HepG2 (cell line): ENCODE data around the gene PRPSAP2. TPM values are rescaled to one million over a fixed set of nuclear protein-coding genes. Genes with fewer than 3 reads are reported as not detected.

ENCODE experiments used
- ATAC-seq: fragments of 200-7000 bp; cut with Tn5 transposase; 3 replicates; pipeline ENCODE4 v1.9.1; 2020; ENCODE audit warnings: mild to moderate bottlenecking, moderate library complexity
- BruUV-seq: library from RNA; stranded (reverse); fragments of 400-500 nt; replicated peaks from 2 replicates; lab custom pipeline; 2021; lab: Mats Ljungman, UMichigan
- CTCF ChIA-PET: fragments of 300-600 bp; formaldehyde crosslinking; extraction: SDS; loops from one replicate; lab custom pipeline; 2021; ENCODE audit warnings: low total read pairs, inconsistent platforms, low intra/inter-chr PET ratio; lab: Yijun Ruan, JAX
- POLR2A ChIA-PET: fragments of 350-600 bp; sonication (Branson Sonifier 250); formaldehyde crosslinking; loops from one replicate; lab custom pipeline; 2020; ENCODE audit warnings: antibody characterized with exemption, inconsistent platforms; lab: Yijun Ruan, JAX
- DNase-seq: peaks from one replicate; pipeline ENCODE4 v3.0.0-alpha.2; 2015; ENCODE audit warnings: low spot score
- FAIRE-seq: peaks from 3 replicates; lab custom pipeline; 2011; peaks lifted over from hg19 to GRCh38; lab: Jason Lieb, UNC
- H2AFZ ChIP-seq: one replicate; pipeline ENCODE4 v1.6.1; 2011; ENCODE audit warnings: low read length, inconsistent platforms
- H3K27ac ChIP-seq: fragments of 300-600 bp; 3 replicates; pipeline ENCODE4 v1.8.0; 2011; ENCODE audit warnings: mixed run types, mild to moderate bottlenecking, mixed read lengths, low read length, inconsistent platforms; ENCODE audit not compliant: insufficient read depth; ENCODE audit errors: extremely low read length
- H3K27me3 ChIP-seq, 2 experiments: fragments of 200-600 bp in 1 of 2; 2 replicates in 1 of 2; 3 replicates in 1 of 2; pipeline versions ENCODE4 v1.6.0 to v1.8.0; 2011; ENCODE audit warnings: low read length in 2 of 2, mild to moderate bottlenecking in 2 of 2, moderate library complexity in 2 of 2, inconsistent platforms in 1 of 2; ENCODE audit not compliant: insufficient read depth in 2 of 2, control insufficient read depth in 1 of 2
- H3K36me3 ChIP-seq, 2 experiments: fragments of 200-600 bp in 1 of 2; replicated peaks in 1 of 2; 2 replicates in 1 of 2; 3 replicates in 1 of 2; pipeline versions ENCODE4 v1.5.1 to v1.8.0; 2011; ENCODE audit warnings: low read length in 2 of 2, inconsistent platforms in 1 of 2; ENCODE audit not compliant: insufficient read depth in 2 of 2, control insufficient read depth in 1 of 2
- H3K4me1 ChIP-seq: 2 replicates; pipeline ENCODE4 v1.5.1; 2012; ENCODE audit warnings: low read length, inconsistent platforms; ENCODE audit not compliant: insufficient read depth
- H3K4me2 ChIP-seq: 2 replicates; pipeline ENCODE4 v1.6.0; 2011; ENCODE audit warnings: low read depth, low read length, inconsistent platforms
- H3K4me3 ChIP-seq, 3 experiments: fragments of 200-600 bp in 1 of 3; sonication (generic), shearing (Covaris generic) in 1 of 3; replicated peaks in 1 of 3; 2 replicates each; pipeline ENCODE4 v1.5.1; 2011 to 2016; ENCODE audit warnings: low read length in 3 of 3, inconsistent platforms in 2 of 3, low read depth in 2 of 3, mild to moderate bottlenecking in 2 of 3, control low read depth in 1 of 3, mixed read lengths in 1 of 3; ENCODE audit not compliant: insufficient read depth in 1 of 3
- H3K79me2 ChIP-seq: one replicate; pipeline ENCODE4 v1.6.1; 2011; ENCODE audit warnings: low read length, inconsistent platforms; ENCODE audit not compliant: insufficient read depth
- H3K9ac ChIP-seq: 2 replicates; pipeline ENCODE4 v1.6.0; 2011; ENCODE audit warnings: mild to moderate bottlenecking, low read depth, low read length, inconsistent platforms; ENCODE audit not compliant: insufficient read depth
- H3K9me3 ChIP-seq: 2 replicates; pipeline ENCODE4 v1.5.1; 2012; ENCODE audit warnings: mild to moderate bottlenecking, low read length
- H4K20me1 ChIP-seq: 2 replicates; pipeline ENCODE4 v1.6.0; 2011; ENCODE audit warnings: inconsistent platforms, mild to moderate bottlenecking, low read length, moderate library complexity; ENCODE audit not compliant: insufficient read depth
- CBX5 ChIP-seq: sonication (generic); formaldehyde crosslinking; IDR thresholded peaks from 2 replicates; pipeline ENCODE4 v1.4.0; 2020; ENCODE audit warnings: missing genetic modification reagents, borderline replicate concordance
- FOXP1 ChIP-seq, 2 experiments: fragments of 450-650 bp in 1 of 2; IDR thresholded peaks; 2 replicates each; pipeline ENCODE4 v1.6.1; 2017 to 2018; ENCODE audit warnings: antibody characterized with exemption in 1 of 2
- GATA4 ChIP-seq: sonication (generic); IDR thresholded peaks from 2 replicates; pipeline ENCODE4 v1.6.1; 2016; ENCODE audit warnings: antibody characterized with exemption, low read depth, borderline replicate concordance
- IKZF4 ChIP-seq: sonication (generic); formaldehyde crosslinking; IDR thresholded peaks from 2 replicates; pipeline ENCODE4 v1.5.1; 2020; ENCODE audit warnings: borderline replicate concordance, mild to moderate bottlenecking, low read depth, missing genetic modification reagents; ENCODE audit errors: not compliant biosample characterization
- MED1 ChIP-seq: sonication (generic); formaldehyde crosslinking; IDR thresholded peaks from 2 replicates; pipeline ENCODE4 v1.4.0; 2020; ENCODE audit warnings: missing genetic modification reagents
- MEIS1 ChIP-seq: sonication (generic); formaldehyde crosslinking; IDR thresholded peaks from 2 replicates; pipeline ENCODE4 v1.9.0; 2021; ENCODE audit warnings: mild to moderate bottlenecking, missing genetic modification reagents, moderate library complexity, borderline replicate concordance
- SMAD9 ChIP-seq: sonication (generic); formaldehyde crosslinking; IDR thresholded peaks from 2 replicates; pipeline ENCODE4 v1.5.1; 2020; ENCODE audit warnings: mild to moderate bottlenecking, missing genetic modification reagents
- U2AF2 ChIP-seq: fragments of 200-400 bp; formaldehyde crosslinking; IDR thresholded peaks from 2 replicates; pipeline ENCODE4 v1.6.1; 2017; ENCODE audit warnings: low read depth, mild to moderate bottlenecking, low read length
- ZMYM2 ChIP-seq: sonication (generic); formaldehyde crosslinking; IDR thresholded peaks from 2 replicates; pipeline ENCODE4 v1.8.0; 2022; ENCODE audit warnings: mild to moderate bottlenecking, missing genetic modification reagents
- ZNF367 ChIP-seq: sonication (generic); formaldehyde crosslinking; IDR thresholded peaks from 2 replicates; pipeline ENCODE4 v1.4.0; 2020; ENCODE audit warnings: missing genetic modification reagents, borderline replicate concordance
- ZNF703 ChIP-seq: sonication (generic); formaldehyde crosslinking; IDR thresholded peaks from 2 replicates; pipeline ENCODE4 v1.5.1; 2020; ENCODE audit warnings: missing genetic modification reagents, mild to moderate bottlenecking, moderate library complexity, borderline replicate concordance
- ZNF724P ChIP-seq: sonication (generic); formaldehyde crosslinking; IDR thresholded peaks from 2 replicates; pipeline ENCODE4 v1.8.0; 2022; ENCODE audit warnings: missing genetic modification reagents, borderline replicate concordance
- ZSCAN22 ChIP-seq: sonication (generic); formaldehyde crosslinking; IDR thresholded peaks from 2 replicates; pipeline ENCODE4 v1.4.0; 2020; ENCODE audit warnings: mild to moderate bottlenecking, missing genetic modification reagents
- WGBS: methylation state at CpG from one replicate; pipeline ENCODE4 v1.1.6; 2017; ENCODE audit warnings: low lambda C conversion rate; 5-methylcytosine and 5-hydroxymethylcytosine counted together
- in situ Hi-C: cut with HindIII; loops from 2 replicates; pipeline ENCODE4 v1.10.0; 2017; ENCODE audit warnings: low pct_unique_long_range_greater_than_20kb; ENCODE audit not compliant: extremely low pct_ligation_motif_present
- intact Hi-C: fragments of 100-400 bp; cut with micrococcal nuclease; formaldehyde crosslinking; loops from one replicate; pipeline ENCODE4 v1.10.0; 2022; ENCODE audit not compliant: unreplicated experiment
- polyA plus RNA-seq, 8 experiments: library from polyadenylated mRNA; depleted of rRNA in 3 of 8; stranded (reverse) in 7 of 8; unstranded in 1 of 8; fragments of >200 nt; fragmentation: Illumina TruSeq in 4 of 8; extraction: Trizol in 4 of 8; gene quantifications; 2 replicates each; pipeline versions ENCODE4 v1.2.1 to v1.2.3, GENCODE V29; 2011 to 2016; ENCODE audit warnings: low read depth in 4 of 8, missing spikeins in 1 of 8, mixed read lengths in 1 of 8; ENCODE audit not compliant: insufficient read depth in 1 of 8
- total RNA-seq, 5 experiments: library from RNA; depleted of rRNA; stranded (reverse); fragments of >200 nt; fragmentation: Illumina TruSeq; extraction: Trizol; gene quantifications; 2 replicates each; pipeline ENCODE4 v1.2.3, GENCODE V29; 2016; ENCODE audit warnings: low read depth in 1 of 5
- TF ChIP-seq, protein P1 (sequence below): sonication (generic); formaldehyde crosslinking; IDR thresholded peaks from 2 replicates; pipeline ENCODE4 v1.5.0; 2020; ENCODE audit warnings: mild to moderate bottlenecking, low read depth, missing genetic modification reagents, borderline replicate concordance
- TF ChIP-seq, protein P2 (sequence below): sonication (generic); formaldehyde crosslinking; IDR thresholded peaks from 2 replicates; pipeline ENCODE4 v1.5.0; 2020; ENCODE audit warnings: missing genetic modification reagents

The PRPSAP2 gene
- total and polyA plus RNA-seq, 2 of the 13 experiments (the other 11 are each of a cell fraction or from before 2014, with no cell fraction given): 34.0 to 58.9 TPM

DNA sequence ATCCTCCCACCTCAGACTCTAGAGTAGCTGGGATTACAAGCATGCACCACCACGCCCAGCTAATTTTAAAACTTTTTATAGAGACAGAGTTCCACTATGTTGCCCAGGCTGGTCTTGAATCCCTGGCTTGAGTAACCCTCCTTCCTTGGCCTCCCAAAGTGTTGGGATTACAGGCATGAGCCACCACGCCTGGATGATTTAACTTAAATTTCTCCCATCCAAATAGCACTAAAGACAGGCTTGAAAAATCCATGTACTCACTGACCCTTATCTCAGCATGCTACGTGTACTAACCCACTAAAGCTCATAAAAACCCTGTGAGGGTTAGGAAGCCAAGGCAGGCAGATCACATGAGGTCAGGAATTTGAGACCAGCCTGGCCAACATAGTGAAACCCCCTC, 98.7 kb downstream of the PRPSAP2 start:
- ATAC-seq (no peak), DNase-seq (no peak), FAIRE-seq (no peak)
- 55% methylated on average over 3 of the region's 3 CpGs for WGBS
- no peaks in the 10 kb centered on the region for H3K79me2 ChIP-seq
- no peak overlapping the region for H3K9ac ChIP-seq
- peaks cover 39% of the 10 kb centered on the region for H3K4me1 ChIP-seq
- POLR2A ChIA-PET: no interaction called here
- intact Hi-C loops: loop anchor here (10.0 kb wide), 1 partner anchor 142 kb away; no protein-coding TSS in a partner anchor
- no peaks in the 10 kb centered on the region for H3K9me3 ChIP-seq
- H3K27me3 ChIP-seq: peaks cover 6 to 23% of the 10 kb centered on the region in 2 experiments; a peak in 2 of 5 replicates
- no peaks in the 10 kb centered on the region for H4K20me1 ChIP-seq
- BruUV-seq: no TSS peak
- H3K4me2 ChIP-seq: no peak overlapping the region
- no peaks in the 10 kb centered on the region for H3K36me3 ChIP-seq
- no peak overlapping the region for H2AFZ ChIP-seq
- TF ChIP-seq FOXP1 (IDR thresholded peaks at IDR 0.05) (no peak), FOXP1 (CRISPR knock-in tag; IDR thresholded peaks at IDR 0.05) (no peak), SMAD9 (CRISPR knock-in tag) (no peak), CBX5 (CRISPR knock-in tag) (no peak), MEIS1 (CRISPR knock-in tag) (no peak), ZSCAN22 (CRISPR knock-in tag) (no peak), U2AF2 (no peak), GATA4 (no peak), ZNF703 (CRISPR knock-in tag) (no peak), IKZF4 (no peak), ZMYM2 (CRISPR knock-in tag) (no peak), MED1 (CRISPR knock-in tag) (no peak), ZNF367 (no peak), ZNF724P (no peak)
- TF ChIP-seq, protein P1, sequence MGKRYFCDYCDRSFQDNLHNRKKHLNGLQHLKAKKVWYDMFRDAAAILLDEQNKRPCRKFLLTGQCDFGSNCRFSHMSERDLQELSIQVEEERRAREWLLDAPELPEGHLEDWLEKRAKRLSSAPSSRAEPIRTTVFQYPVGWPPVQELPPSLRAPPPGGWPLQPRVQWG (CRISPR knock-in tag): no peak
- TF ChIP-seq, protein P2, sequence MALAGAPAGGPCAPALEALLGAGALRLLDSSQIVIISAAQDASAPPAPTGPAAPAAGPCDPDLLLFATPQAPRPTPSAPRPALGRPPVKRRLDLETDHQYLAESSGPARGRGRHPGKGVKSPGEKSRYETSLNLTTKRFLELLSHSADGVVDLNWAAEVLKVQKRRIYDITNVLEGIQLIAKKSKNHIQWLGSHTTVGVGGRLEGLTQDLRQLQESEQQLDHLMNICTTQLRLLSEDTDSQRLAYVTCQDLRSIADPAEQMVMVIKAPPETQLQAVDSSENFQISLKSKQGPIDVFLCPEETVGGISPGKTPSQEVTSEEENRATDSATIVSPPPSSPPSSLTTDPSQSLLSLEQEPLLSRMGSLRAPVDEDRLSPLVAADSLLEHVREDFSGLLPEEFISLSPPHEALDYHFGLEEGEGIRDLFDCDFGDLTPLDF (CRISPR knock-in tag): no peak
- no peak overlapping the region for H3K4me3 ChIP-seq
- no peak overlapping the region for H3K27ac ChIP-seq
- in situ Hi-C loops: no loop called here
- CTCF ChIA-PET: no interaction called here
